Activated CD4-positive, alpha-beta T cell treated with anti-CD3 and anti-CD28 coated beads for 36 hours (primary cell): ENCODE data around the gene CPN2. TPM values are rescaled to one million over a fixed set of nuclear protein-coding genes. Genes with fewer than 3 reads are reported as not detected.
A peak's percentile ranks its signal among the peaks of the same experiment; 100 is the strongest.

Experiments
- ATAC-seq: fragments of 200-7000 bp; cut with Tn5 transposase; one replicate; pipeline ENCODE4 v1.10.0; 2021; ENCODE audit warnings: mild to moderate bottlenecking, moderate library complexity
- CTCF ChIA-PET: fragments of 350-600 bp; sonication (Branson Sonifier 250); formaldehyde crosslinking; loops from one replicate; lab custom pipeline; 2021; ENCODE audit warnings: antibody characterized with exemption; lab: Charles Lee
- POLR2A ChIA-PET: fragments of 350-600 bp; sonication (Branson Sonifier 250); formaldehyde crosslinking; loops from one replicate; lab custom pipeline; 2021; ENCODE audit warnings: antibody characterized with exemption, inconsistent platforms; lab: Charles Lee
- DNase-seq: peaks from one replicate; pipeline ENCODE4 v3.0.0-alpha.2; 2020
- H3K27ac Mint-ChIP-seq: one replicate; pipeline ENCODE4 v1.8.0; 2021; ENCODE audit warnings: mixed read lengths
- H3K27me3 Mint-ChIP-seq: one replicate; pipeline ENCODE4 v1.8.0; 2021; ENCODE audit warnings: mixed read lengths
- H3K36me3 Mint-ChIP-seq: one replicate; pipeline ENCODE4 v1.8.0; 2021; ENCODE audit warnings: low read depth, mixed read lengths
- H3K4me1 Mint-ChIP-seq: one replicate; pipeline ENCODE4 v1.8.0; 2021; ENCODE audit warnings: mixed read lengths
- H3K4me3 Mint-ChIP-seq: one replicate; pipeline ENCODE4 v1.8.0; 2021; ENCODE audit warnings: mild to moderate bottlenecking, moderate library complexity, mixed read lengths
- H3K9me3 Mint-ChIP-seq: one replicate; pipeline ENCODE4 v1.8.0; 2021; ENCODE audit warnings: low read depth, mixed read lengths
- intact Hi-C, 2 experiments: fragments of 100-400 bp; cut with DNase I in 1 of 2; cut with micrococcal nuclease in 1 of 2; formaldehyde crosslinking; loops; one replicate each; pipeline versions ENCODE4 v1.14.2 to v1.15.1; 2022 to 2024; cut with DNase I, micrococcal nuclease
- total RNA-seq, 2 experiments: library from RNA; stranded (reverse); gene quantifications; one replicate each; pipeline ENCODE4 v1.2.3, GENCODE V29; 2021

The CPN2 gene, protein sequence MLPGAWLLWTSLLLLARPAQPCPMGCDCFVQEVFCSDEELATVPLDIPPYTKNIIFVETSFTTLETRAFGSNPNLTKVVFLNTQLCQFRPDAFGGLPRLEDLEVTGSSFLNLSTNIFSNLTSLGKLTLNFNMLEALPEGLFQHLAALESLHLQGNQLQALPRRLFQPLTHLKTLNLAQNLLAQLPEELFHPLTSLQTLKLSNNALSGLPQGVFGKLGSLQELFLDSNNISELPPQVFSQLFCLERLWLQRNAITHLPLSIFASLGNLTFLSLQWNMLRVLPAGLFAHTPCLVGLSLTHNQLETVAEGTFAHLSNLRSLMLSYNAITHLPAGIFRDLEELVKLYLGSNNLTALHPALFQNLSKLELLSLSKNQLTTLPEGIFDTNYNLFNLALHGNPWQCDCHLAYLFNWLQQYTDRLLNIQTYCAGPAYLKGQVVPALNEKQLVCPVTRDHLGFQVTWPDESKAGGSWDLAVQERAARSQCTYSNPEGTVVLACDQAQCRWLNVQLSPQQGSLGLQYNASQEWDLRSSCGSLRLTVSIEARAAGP
- total RNA-seq, result not detected

DNA sequence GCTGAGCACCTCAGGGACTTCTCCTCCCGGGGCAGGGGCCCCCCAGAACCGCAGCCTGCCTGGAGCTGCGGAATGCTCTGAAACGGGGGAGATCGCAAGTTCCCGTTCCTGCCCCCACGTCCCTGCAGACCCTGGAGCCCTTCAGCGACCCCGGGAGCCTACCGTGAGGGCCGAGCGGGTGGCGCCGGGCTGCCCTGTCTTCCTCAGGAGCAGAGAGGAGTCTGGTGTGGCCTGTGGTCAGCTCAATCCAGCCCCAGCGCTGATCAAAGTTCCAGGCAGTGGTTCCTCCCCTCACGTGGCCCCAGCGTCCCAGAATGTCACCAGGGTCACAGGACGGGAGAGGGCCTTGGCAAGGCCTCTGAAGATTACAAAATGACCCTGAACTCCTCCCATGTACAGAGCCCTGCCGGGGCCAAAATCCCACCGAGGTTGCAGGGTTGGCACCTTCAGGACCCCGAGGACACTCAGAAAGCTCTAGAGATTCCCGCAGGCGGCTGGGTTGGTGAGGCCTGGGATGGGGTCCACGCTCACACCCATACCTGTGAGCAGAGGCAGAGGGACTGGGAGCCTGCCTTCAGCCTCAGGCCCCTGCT lies at the start of gene CPN2:
Gene CPN2 (minus strand): TSS at position 249 of the 593 bp plus-strand sequence. CDS start 8,626 bp downstream, outside the sequence.
- H3K4me3 Mint-ChIP-seq, result no peak within 1 kb of the TSS
- DNase-seq (no peak), ATAC-seq (no peak)
- ChIA-PET POLR2A (interaction anchor here (0.6 kb wide), 1 partner anchor 170 kb away, joined by 3 read pairs; no protein-coding TSS in a partner anchor), CTCF (interaction anchor here (0.6 to 1.3 kb wide), 5 partner anchors 10 to 757 kb away, joined by 3 to 4 read pairs (median 3); no protein-coding TSS in a partner anchor)
- no peaks in the 10 kb centered on the region for H3K4me1 Mint-ChIP-seq
- H3K9me3 Mint-ChIP-seq, result no peaks in the 10 kb centered on the region
- no peaks in the 10 kb centered on the region for H3K27me3 Mint-ChIP-seq
- H3K27ac Mint-ChIP-seq, result no peak within 1 kb of the TSS
- no peaks in the 10 kb centered on the region for H3K36me3 Mint-ChIP-seq
- intact Hi-C loops, result no loop called here

- H3K4me1 Mint-ChIP-seq, result peaks cover 57% of the 10 kb centered on the region
- DNase-seq (no peak), ATAC-seq (no peak)
- no peak overlapping the region for H3K4me3 Mint-ChIP-seq
- no peaks in the 10 kb centered on the region for H3K9me3 Mint-ChIP-seq
- H3K36me3 Mint-ChIP-seq, result peaks cover 7% of the 10 kb centered on the region
- ChIA-PET CTCF (interaction anchor here (0.9 to 2.3 kb wide), 4 partner anchors 9 to 69 kb away, joined by 3 to 5 read pairs (median 4); no protein-coding TSS in a partner anchor), POLR2A (interaction anchor here (0.6 kb wide), 1 partner anchor 329 kb away, joined by 3 read pairs; no protein-coding TSS in a partner anchor)
- peak overlapping the region; percentile 67 for H3K27ac Mint-ChIP-seq
- H3K27me3 Mint-ChIP-seq, result peaks cover 12% of the 10 kb centered on the region
- intact Hi-C loops, result loop anchor here (5.0 kb wide), 2 partner anchors 263 to 808 kb away; partner anchors contain the start of genes HES1 (in 2 of the 2) and OPA1 (in 1 of the 2)
These were observed 48.8 kb upstream of the CPN2 start for GRCh38 chr3:194399874-194400411.

DNA sequence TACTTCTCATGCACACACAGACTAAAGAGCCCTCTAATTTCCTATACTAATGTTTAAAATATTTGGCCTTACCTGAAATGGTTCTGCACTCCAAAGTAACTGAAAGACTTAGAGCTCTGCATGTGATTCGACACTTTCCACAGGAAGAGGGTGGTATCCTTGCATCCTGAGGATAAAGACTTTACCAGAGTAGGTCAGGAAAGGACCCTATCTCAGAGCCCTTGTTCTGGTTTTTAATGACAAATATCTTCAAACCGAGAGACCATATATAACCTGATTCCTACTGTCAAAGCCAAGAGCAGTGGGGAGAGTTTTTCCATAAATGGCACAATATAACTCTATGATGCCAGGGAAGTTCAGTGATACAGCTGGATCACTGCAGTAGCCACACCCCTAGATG lies 48.0 kb upstream of the CPN2 start, which contains the start of gene GP5:
Gene GP5 (minus strand): TSS at position 101 of the 400 bp plus-strand sequence. CDS start 984 bp downstream, outside the sequence.
- peaks cover 4% of the 10 kb centered on the region for H3K36me3 Mint-ChIP-seq
- peaks cover 55% of the 10 kb centered on the region for H3K4me1 Mint-ChIP-seq
- DNase-seq, result no peak
- peaks cover 12% of the 10 kb centered on the region for H3K27me3 Mint-ChIP-seq
- ATAC-seq, result no peak
- H3K27ac Mint-ChIP-seq, result peak within 1 kb of the TSS; percentile 67
- intact Hi-C loops, result loop anchor here (5.0 kb wide), 2 partner anchors 262 to 807 kb away; partner anchors contain the start of genes HES1 (in 2 of the 2) and OPA1 (in 1 of the 2)
- ChIA-PET CTCF (interaction anchor here (0.9 to 5.1 kb wide), 5 partner anchors 8 to 84 kb away, joined by 3 to 37 read pairs (median 3); no protein-coding TSS in a partner anchor), POLR2A (interaction anchor here (0.6 kb wide), 1 partner anchor 328 kb away, joined by 3 read pairs; no protein-coding TSS in a partner anchor)
- no peaks in the 10 kb centered on the region for H3K9me3 Mint-ChIP-seq
- H3K4me3 Mint-ChIP-seq, result peak within 1 kb of the TSS; percentile 67

DNA sequence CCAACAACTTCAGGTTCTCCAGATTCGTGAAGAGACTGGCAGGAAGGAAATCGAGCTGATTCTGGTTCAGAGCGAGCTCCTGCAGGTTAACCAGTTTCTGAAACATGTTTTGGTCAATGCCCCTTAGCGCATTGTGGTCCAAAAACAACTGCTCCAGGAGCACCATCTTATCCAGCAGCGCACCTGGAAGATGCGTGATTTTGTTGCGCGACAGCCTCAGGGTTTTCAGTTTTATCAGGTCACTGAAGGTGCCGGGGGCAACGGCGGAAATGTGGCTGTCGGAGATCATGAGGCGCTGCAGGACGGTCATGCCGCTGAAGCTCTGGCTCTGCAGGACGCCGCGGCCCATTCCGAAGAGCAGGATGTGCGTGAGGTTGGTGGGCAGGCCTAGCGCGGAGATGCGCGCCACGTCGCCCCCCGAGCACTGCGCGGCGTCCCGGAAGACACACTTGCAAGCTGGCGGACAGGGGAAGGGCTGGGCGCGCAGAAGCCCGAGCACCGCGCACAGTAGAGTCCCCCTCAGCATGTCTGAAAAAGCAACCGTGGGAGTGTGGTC lies 46.7 kb upstream of the CPN2 start:
- Mint-ChIP-seq H3K27me3 (peaks cover 12% of the 10 kb centered on the region), H3K27ac (no peak overlapping the region), H3K9me3 (no peaks in the 10 kb centered on the region), H3K4me3 (peak overlapping the region; percentile 67), H3K4me1 (peaks cover 55% of the 10 kb centered on the region), H3K36me3 (no peaks in the 10 kb centered on the region)
- CTCF ChIA-PET, result interaction anchor here (0.7 to 5.1 kb wide), 8 partner anchors 9 to 84 kb away, joined by 3 to 37 read pairs (median 4); no protein-coding TSS in a partner anchor
- intact Hi-C loops, result loop anchor here (5.0 kb wide), 2 partner anchors 261 to 806 kb away; partner anchors contain the start of genes HES1 (in 2 of the 2) and OPA1 (in 1 of the 2)
- POLR2A ChIA-PET, result interaction anchor here (0.6 kb wide), 1 partner anchor 109 kb away, joined by 6 read pairs; no protein-coding TSS in a partner anchor
- ATAC-seq, result peak; percentile 5
- DNase-seq, result peak; percentile 50

DNA sequence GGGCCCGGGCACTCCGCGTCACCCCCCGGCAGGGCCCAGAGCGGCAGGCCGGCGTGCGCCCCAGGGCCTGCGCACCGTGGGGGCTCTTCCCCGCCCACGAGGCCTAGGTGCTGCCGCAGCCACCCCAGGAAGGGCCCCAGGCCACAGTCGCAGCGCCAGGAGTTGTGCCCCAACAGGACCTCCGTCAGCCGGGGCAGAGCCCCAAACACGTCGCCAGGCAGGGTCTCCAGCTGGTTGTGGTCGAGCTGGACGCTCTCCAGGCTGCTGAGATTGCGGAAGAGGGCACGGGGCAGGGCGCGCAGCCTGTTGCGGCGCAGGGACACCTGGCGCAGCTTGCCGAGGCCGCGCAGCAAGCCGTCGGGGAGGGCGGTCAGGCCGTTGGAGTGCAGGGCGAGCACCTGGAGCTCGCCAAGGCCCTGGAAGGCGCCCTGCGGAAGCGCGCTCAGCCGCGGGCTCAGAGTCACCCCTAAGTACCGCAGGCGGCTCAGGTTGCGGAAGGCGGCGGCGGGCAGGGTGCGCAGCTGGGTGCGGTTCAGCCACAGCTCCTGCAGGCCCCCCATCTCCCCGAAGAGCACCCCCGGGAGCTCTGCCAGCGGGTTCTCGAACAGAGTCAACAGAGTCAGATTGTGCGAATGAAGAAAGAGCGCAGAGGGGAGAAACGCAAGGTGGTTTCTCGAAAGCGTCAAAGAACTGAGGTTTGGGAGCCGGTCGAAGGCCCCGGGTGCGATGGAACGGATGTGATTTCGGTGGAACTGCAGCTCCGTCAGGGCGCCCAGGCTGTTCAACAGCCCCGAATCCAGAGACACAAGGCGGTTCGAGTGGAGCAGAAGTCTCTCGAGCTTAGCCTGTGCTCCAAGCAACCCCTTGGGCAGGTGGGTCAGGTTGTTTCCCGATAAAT lies 46.0 kb upstream of the CPN2 start:
- ATAC-seq (peak; percentile 53), DNase-seq (peak; percentile 58)
- Mint-ChIP-seq H3K27me3 (peaks cover 12% of the 10 kb centered on the region), H3K4me3 (peak overlapping the region; percentile 67), H3K27ac (peak overlapping the region; percentile 60), H3K9me3 (no peaks in the 10 kb centered on the region), H3K4me1 (peaks cover 55% of the 10 kb centered on the region), H3K36me3 (no peaks in the 10 kb centered on the region)
- CTCF ChIA-PET, result interaction anchor here (0.7 to 5.1 kb wide), 11 partner anchors 10 to 275 kb away, joined by 3 to 37 read pairs (median 4); partner anchors contain the start of gene LSG1
- POLR2A ChIA-PET, result interaction anchor here (0.8 kb wide), 1 partner anchor 325 kb away, joined by 4 read pairs; no protein-coding TSS in a partner anchor
- intact Hi-C loops, result loop anchor here (5.0 kb wide), 2 partner anchors 260 to 805 kb away; partner anchors contain the start of genes HES1 (in 2 of the 2) and OPA1 (in 1 of the 2)

DNA sequence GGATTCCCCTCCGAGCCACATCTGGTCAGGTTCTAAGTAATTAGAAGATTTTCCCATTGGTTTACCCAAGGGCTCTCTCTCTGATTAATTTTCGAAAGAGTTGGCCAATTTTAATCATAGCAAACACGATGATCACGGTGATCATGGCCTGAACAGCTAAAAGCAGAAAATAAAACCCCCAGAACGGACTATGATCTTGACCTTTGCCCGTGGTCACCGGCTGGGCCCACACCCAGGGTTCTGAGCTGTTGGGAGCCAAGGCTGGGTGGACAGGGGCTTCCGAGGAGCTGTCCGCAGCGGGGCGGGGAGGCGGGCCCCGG lies 45.4 kb upstream of the CPN2 start:
- ChIA-PET POLR2A (no interaction called here), CTCF (interaction anchor here (0.8 to 5.1 kb wide), 8 partner anchors 11 to 275 kb away, joined by 3 to 37 read pairs (median 4); partner anchors contain the start of gene LSG1)
- ATAC-seq (no peak), DNase-seq (no peak)
- intact Hi-C loops, result loop anchor here (5.0 kb wide), 2 partner anchors 259 to 804 kb away; partner anchors contain the start of genes HES1 (in 2 of the 2) and OPA1 (in 1 of the 2)
- peak overlapping the region; percentile 60 for H3K4me3 Mint-ChIP-seq
- H3K27me3 Mint-ChIP-seq, result peaks cover 12% of the 10 kb centered on the region
- no peaks in the 10 kb centered on the region for H3K36me3 Mint-ChIP-seq
- peak overlapping the region; percentile 73 for H3K27ac Mint-ChIP-seq
- H3K4me1 Mint-ChIP-seq, result peaks cover 55% of the 10 kb centered on the region
- no peaks in the 10 kb centered on the region for H3K9me3 Mint-ChIP-seq

- H3K9me3 Mint-ChIP-seq, result peaks cover 2% of the 10 kb centered on the region
- peaks cover 12% of the 10 kb centered on the region for H3K27me3 Mint-ChIP-seq
- ATAC-seq (peak; percentile 73), DNase-seq (peak; percentile 79)
- H3K4me1 Mint-ChIP-seq, result peaks cover 55% of the 10 kb centered on the region
- peak overlapping the region; percentile 60 for H3K4me3 Mint-ChIP-seq
- intact Hi-C loops, result loop anchor here (5.0 kb wide), 2 partner anchors 259 to 804 kb away; partner anchors contain the start of genes HES1 (in 2 of the 2) and OPA1 (in 1 of the 2)
- H3K27ac Mint-ChIP-seq, result peak overlapping the region; percentile 73
- CTCF ChIA-PET, result interaction anchor here (0.8 to 5.1 kb wide), 7 partner anchors 11 to 130 kb away, joined by 3 to 37 read pairs (median 5); no protein-coding TSS in a partner anchor
- POLR2A ChIA-PET, result interaction anchor here (0.6 kb wide), 1 partner anchor 78 kb away, joined by 3 read pairs; no protein-coding TSS in a partner anchor
- no peaks in the 10 kb centered on the region for H3K36me3 Mint-ChIP-seq
These were observed 44.8 kb upstream of the CPN2 start for GRCh38 chr3:194395778-194396538.

DNA sequence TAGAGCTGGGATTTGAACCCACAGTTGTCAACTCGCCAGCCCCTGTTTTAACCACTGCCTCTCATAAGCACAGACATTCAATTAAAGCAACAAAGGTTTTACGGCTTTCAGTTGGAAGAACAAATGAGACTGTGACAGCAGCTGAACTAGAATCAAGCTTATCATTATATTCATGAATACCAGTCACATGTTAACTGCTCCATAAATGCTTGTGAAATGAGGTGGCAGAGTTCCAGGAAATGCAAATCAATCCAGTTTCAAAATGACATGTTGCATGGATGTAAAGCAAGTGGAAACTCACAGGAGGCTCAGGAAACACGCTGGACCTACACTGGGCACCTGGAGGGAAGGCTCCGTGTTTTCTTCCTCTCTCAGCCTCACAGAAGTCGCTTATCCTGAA lies 44.1 kb upstream of the CPN2 start:
- intact Hi-C loops, result loop anchor here (5.0 kb wide), 2 partner anchors 258 to 803 kb away; partner anchors contain the start of genes HES1 (in 2 of the 2) and OPA1 (in 1 of the 2)
- ChIA-PET POLR2A (interaction anchor here (0.6 kb wide), 2 partner anchors 93 to 199 kb away, joined by 4 to 6 read pairs; no protein-coding TSS in a partner anchor), CTCF (interaction anchor here (0.8 to 5.1 kb wide), 8 partner anchors 12 to 180 kb away, joined by 3 to 37 read pairs (median 4); no protein-coding TSS in a partner anchor)
- DNase-seq (peak; percentile 30), ATAC-seq (peak; percentile 16)
- H3K4me1 Mint-ChIP-seq, result peaks cover 54% of the 10 kb centered on the region
- H3K27ac Mint-ChIP-seq, result peak overlapping the region; percentile 73
- peaks cover 12% of the 10 kb centered on the region for H3K27me3 Mint-ChIP-seq
- H3K9me3 Mint-ChIP-seq, result peaks cover 5% of the 10 kb centered on the region
- H3K36me3 Mint-ChIP-seq, result no peaks in the 10 kb centered on the region
- peak overlapping the region; percentile 31 for H3K4me3 Mint-ChIP-seq
